SK-N-MC (cell line): ENCODE measurements around the gene PCNA.

Experiments
- EZH2 ChIP-seq: fragments of 200-600 bp; sonication (generic); IDR thresholded peaks from one replicate; pipeline ENCODE4 v1.6.1; 2017; ENCODE audit warnings: antibody characterized with exemption
- FOXP2 ChIP-seq: optimal IDR thresholded peaks from 2 replicates; pipeline ENCODE3; 2011; ENCODE audit warnings: mild to moderate bottlenecking, moderate library complexity; ENCODE audit not compliant: insufficient read depth; ENCODE audit errors: extremely low read length, control extremely low read depth
- POLR2AphosphoS5 ChIP-seq: IDR thresholded peaks from 2 replicates; pipeline ENCODE4 v1.6.1; 2012; ENCODE audit warnings: mild to moderate bottlenecking, low read depth, low read length, borderline replicate concordance

GRCh38 chr20:5159928-5160327 is 40.2 kb upstream of the PCNA start:
- no peak for TF ChIP-seq POLR2AphosphoS5
- no peak for TF ChIP-seq EZH2
- no peak for TF ChIP-seq FOXP2
